Measurements from ENCODE around the gene IER3. TPM values are rescaled to one million over a fixed set of nuclear protein-coding genes. Genes with fewer than 3 reads are reported as not detected.

Gene IER3
- total RNA-seq, 4 donors from 2014 or later, result 1.8 to 7.3 (median 3.3) TPM

- TF ChIP-seq CTCF (IDR thresholded peaks at IDR 0.05; ENCODE audit: low read depth), result no peak
These were observed 30.8 kb upstream of the IER3 start for GRCh38 chr6:30775104-30775503.

GRCh38 chr6:30774701-30775100 is 30.4 kb upstream of the IER3 start:
- TF ChIP-seq CTCF (IDR thresholded peaks at IDR 0.05; ENCODE audit: low read depth), result no peak

GRCh38 chr6:30770592-30770991 is 26.2 kb upstream of the IER3 start:
- TF ChIP-seq CTCF (IDR thresholded peaks at IDR 0.05; ENCODE audit: low read depth), result no peak

- TF ChIP-seq CTCF (IDR thresholded peaks at IDR 0.05; ENCODE audit: low read depth), result no peak
These were observed 25.6 kb upstream of the IER3 start for GRCh38 chr6:30769853-30770524.

GRCh38 chr6:30769088-30769852 is 24.9 kb upstream of the IER3 start:
- no peak for TF ChIP-seq CTCF (IDR thresholded peaks at IDR 0.05; ENCODE audit: low read depth)

- no peak for TF ChIP-seq CTCF (IDR thresholded peaks at IDR 0.05; ENCODE audit: low read depth)
These were observed 24.3 kb upstream of the IER3 start for GRCh38 chr6:30768634-30769087.

- no peak for TF ChIP-seq CTCF (IDR thresholded peaks at IDR 0.05; ENCODE audit: low read depth)
These were observed 23.6 kb upstream of the IER3 start for GRCh38 chr6:30767944-30768301.
